ENCODE data around the gene OR4S1.
A peak's percentile ranks its signal among the peaks of the same experiment; 100 is the strongest.
"Not testable (repeated sequence)": the region's sequence is repeated elsewhere in the genome, so short reads cannot be mapped to it uniquely, and the experiment has no call there.

Gene OR4S1

GRCh38 chr11:48305923-48306322 lies at the start of gene OR4S1:
Gene OR4S1, plus strand, starts transcription at chr11:48306223. Its CDS starts 0 bp downstream, at chr11:48306223.
- DNase-seq, result no peak

- no peak for DNase-seq
Measured at GRCh38 chr11:48261600-48261999, 44.4 kb upstream of the OR4S1 start.

GRCh38 chr11:48263423-48263911 lies 42.6 kb upstream of the OR4S1 start, which contains the start of gene OR4X1:
Gene OR4X1, plus strand, starts transcription at chr11:48263861. Its CDS starts 0 bp downstream, at chr11:48263861.
- no peak for DNase-seq

DNA sequence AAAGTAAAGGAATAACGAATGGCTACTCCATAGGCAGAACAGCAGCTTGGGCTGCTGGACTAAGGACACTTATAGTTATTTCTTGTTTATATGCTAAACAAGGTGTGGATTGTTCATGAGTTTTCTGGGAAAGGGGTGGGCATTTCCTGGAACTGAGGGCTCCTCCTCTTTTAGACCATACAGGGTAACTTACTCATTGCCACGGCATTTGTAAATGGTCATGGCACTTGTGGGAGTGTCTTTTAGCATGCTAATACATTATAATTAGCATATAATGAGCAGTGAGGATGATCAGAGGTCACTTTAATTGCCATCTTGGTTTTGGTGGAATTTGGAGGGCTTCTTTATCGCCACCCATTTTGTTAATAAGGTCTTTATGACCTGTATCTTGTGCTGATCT lies 35.4 kb upstream of the OR4S1 start:
- DNase-seq, result no peak

- no peak for DNase-seq
Measured at GRCh38 chr11:48272606-48273005, 33.4 kb upstream of the OR4S1 start.

GRCh38 chr11:48307760-48308386 lies 1.9 kb downstream of the OR4S1 start:
- DNase-seq, result peak; percentile 85

GRCh38 chr11:48313590-48313989 lies 7.6 kb downstream of the OR4S1 start:
- not testable (repeated sequence) for DNase-seq

DNA sequence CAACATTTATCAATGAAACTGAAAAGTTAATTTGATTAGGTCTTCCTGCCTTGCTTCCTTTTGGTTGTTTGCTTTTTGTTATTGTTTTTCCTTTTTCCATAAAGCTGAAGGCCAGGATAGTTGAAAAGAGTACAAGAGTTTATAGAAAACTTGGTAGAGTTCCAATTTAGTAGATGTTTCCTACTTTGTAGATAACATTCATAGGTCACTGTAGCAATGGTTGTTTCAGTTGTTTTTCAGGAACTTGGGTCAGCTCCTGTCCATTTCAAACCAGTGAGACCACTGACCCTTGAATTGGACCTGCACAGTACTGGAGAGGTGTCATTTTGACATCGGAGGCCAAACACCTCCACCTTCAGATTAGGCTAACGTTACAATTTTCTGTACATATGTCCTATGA lies 13.8 kb downstream of the OR4S1 start:
- not testable (repeated sequence) for DNase-seq

- not testable (repeated sequence) for DNase-seq
Measured at GRCh38 chr11:48324620-48325019, 18.6 kb downstream of the OR4S1 start, which contains the start of gene OR4C3. Gene OR4C3, plus strand, starts transcription at chr11:48324920. Its CDS starts 102 bp downstream, at chr11:48325022.

GRCh38 chr11:48341466-48341865 lies 35.4 kb downstream of the OR4S1 start:
- no peak for DNase-seq

- DNase-seq, result not testable (repeated sequence)
Measured at GRCh38 chr11:48342505-48342904, 36.5 kb downstream of the OR4S1 start.

DNA sequence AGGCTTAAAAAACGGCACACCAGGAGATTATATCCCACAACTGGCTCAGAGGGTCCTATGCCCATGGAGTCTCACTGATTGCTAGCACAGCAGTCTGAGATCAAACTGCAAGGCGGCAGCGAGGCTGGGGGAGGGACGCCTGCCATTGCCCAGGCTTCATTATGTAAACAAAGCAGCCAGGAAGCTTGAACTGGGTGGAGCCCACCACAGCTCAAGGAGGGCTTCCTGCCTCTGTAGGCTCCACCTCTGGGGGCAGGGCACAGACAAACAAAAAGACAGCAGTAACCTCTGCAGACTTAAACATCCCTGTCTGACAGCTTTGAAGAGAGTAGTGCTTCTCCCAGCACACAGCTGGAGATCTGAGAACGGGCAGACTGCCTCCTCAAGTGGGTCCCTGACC lies 40.3 kb downstream of the OR4S1 start:
- not testable (repeated sequence) for DNase-seq

GRCh38 chr11:48354013-48354412 lies 48.0 kb downstream of the OR4S1 start:
- DNase-seq, result no peak

DNA sequence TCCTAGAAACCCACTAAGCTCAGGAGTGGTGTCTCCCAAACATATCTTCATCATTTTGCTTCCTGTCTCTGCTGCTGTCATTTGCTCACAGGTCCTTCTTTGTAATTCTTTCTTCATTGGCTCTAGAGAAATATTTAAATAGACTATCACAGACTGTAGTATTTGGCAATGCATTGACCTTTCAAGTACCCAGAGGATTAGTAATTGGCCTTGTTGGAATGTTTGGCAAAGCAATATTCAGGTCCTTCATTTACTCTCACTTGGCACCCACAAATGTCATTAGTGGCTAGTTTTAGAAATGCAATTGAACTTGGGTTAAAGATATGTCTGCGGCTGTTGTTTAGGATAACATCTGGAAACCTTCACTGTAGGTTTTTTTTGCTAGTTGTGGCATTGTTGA lies 48.7 kb downstream of the OR4S1 start:
- DNase-seq, result no peak

Data from stimulated activated CD8-positive, alpha-beta memory T cell treated with anti-CD3 and anti-CD28 coated beads, Interleukin-4, amount 100 ng/mL, for 48 hours (primary cell).